ENCODE results near the gene MAPT.

Gene MAPT

GRCh38 chr17:46023783-46024388, 129.5 kb downstream of the MAPT start:
- Histone ChIP-seq H3K27me3 (ENCODE audit: insufficient read depth, low read length, poor library complexity) (no peaks in the 10 kb centered on the region), H3K79me2 (ENCODE audit: insufficient read depth, low read length) (no peaks in the 10 kb centered on the region), H4K20me1 (ENCODE audit: insufficient read depth, low read length) (peaks cover 15% of the 10 kb centered on the region; the same call in 1 of the 2 replicates), H3K4me1 (ENCODE audit: insufficient read depth, low read length) (no peaks in the 10 kb centered on the region), H3K9ac (ENCODE audit: low read depth, low read length) (no peak overlapping the region), H2AFZ (ENCODE audit: low read depth, low read length) (no peak overlapping the region), H3K4me3 (ENCODE audit: low read depth in 1 of 2, low read length in 2 of 2) (no peak overlapping the region), H3K9me3 (ENCODE audit: insufficient read depth, low read length, severe bottlenecking) (no peaks in the 10 kb centered on the region), H3K27ac (ENCODE audit: low read length) (no peak overlapping the region), H3K4me2 (ENCODE audit: insufficient read depth, low read length) (no peak overlapping the region), H3K36me3 (ENCODE audit: insufficient read depth, low read length) (peaks cover 29% of the 10 kb centered on the region)
- ATAC-seq (ENCODE audit: insufficient read depth, low read depth) = no peak
- no peak for DNase-seq
- TF ChIP-seq EZH2 (IDR thresholded peaks at IDR 0.05; ENCODE audit: borderline replicate concordance, low read depth, low read length, severe bottlenecking) = no peak
- TF ChIP-seq, protein P1, sequence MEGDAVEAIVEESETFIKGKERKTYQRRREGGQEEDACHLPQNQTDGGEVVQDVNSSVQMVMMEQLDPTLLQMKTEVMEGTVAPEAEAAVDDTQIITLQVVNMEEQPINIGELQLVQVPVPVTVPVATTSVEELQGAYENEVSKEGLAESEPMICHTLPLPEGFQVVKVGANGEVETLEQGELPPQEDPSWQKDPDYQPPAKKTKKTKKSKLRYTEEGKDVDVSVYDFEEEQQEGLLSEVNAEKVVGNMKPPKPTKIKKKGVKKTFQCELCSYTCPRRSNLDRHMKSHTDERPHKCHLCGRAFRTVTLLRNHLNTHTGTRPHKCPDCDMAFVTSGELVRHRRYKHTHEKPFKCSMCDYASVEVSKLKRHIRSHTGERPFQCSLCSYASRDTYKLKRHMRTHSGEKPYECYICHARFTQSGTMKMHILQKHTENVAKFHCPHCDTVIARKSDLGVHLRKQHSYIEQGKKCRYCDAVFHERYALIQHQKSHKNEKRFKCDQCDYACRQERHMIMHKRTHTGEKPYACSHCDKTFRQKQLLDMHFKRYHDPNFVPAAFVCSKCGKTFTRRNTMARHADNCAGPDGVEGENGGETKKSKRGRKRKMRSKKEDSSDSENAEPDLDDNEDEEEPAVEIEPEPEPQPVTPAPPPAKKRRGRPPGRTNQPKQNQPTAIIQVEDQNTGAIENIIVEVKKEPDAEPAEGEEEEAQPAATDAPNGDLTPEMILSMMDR (IDR thresholded peaks at IDR 0.05; ENCODE audit: borderline replicate concordance, extremely low read depth, low read length, poor library complexity, severe bottlenecking) = no peak

DNA sequence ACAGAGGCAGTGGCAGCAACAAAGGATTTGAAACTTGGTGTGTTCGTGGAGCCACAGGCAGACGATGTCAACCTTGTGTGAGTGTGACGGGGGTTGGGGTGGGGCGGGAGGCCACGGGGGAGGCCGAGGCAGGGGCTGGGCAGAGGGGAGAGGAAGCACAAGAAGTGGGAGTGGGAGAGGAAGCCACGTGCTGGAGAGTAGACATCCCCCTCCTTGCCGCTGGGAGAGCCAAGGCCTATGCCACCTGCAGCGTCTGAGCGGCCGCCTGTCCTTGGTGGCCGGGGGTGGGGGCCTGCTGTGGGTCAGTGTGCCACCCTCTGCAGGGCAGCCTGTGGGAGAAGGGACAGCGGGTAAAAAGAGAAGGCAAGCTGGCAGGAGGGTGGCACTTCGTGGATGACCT, 130.2 kb downstream of the MAPT start:
- Histone ChIP-seq H3K27ac (ENCODE audit: low read length) (no peak overlapping the region), H3K27me3 (ENCODE audit: insufficient read depth, low read length, poor library complexity) (no peaks in the 10 kb centered on the region), H2AFZ (ENCODE audit: low read depth, low read length) (no peak overlapping the region), H3K36me3 (ENCODE audit: insufficient read depth, low read length) (peaks cover 36% of the 10 kb centered on the region), H3K9me3 (ENCODE audit: insufficient read depth, low read length, severe bottlenecking) (no peaks in the 10 kb centered on the region), H3K79me2 (ENCODE audit: insufficient read depth, low read length) (no peaks in the 10 kb centered on the region), H3K4me3 (ENCODE audit: low read depth in 1 of 2, low read length in 2 of 2) (no peak overlapping the region), H3K9ac (ENCODE audit: low read depth, low read length) (no peak overlapping the region), H4K20me1 (ENCODE audit: insufficient read depth, low read length) (peaks cover 15% of the 10 kb centered on the region; the same call in 1 of the 2 replicates), H3K4me2 (ENCODE audit: insufficient read depth, low read length) (no peak overlapping the region), H3K4me1 (ENCODE audit: insufficient read depth, low read length) (no peaks in the 10 kb centered on the region)
- no peak for DNase-seq
- no peak for ATAC-seq (ENCODE audit: insufficient read depth, low read depth)
- no peak for TF ChIP-seq EZH2 (IDR thresholded peaks at IDR 0.05; ENCODE audit: borderline replicate concordance, low read depth, low read length, severe bottlenecking)
- TF ChIP-seq, protein P1 (IDR thresholded peaks at IDR 0.05; ENCODE audit: borderline replicate concordance, extremely low read depth, low read length, poor library complexity, severe bottlenecking) = no peak

DNA sequence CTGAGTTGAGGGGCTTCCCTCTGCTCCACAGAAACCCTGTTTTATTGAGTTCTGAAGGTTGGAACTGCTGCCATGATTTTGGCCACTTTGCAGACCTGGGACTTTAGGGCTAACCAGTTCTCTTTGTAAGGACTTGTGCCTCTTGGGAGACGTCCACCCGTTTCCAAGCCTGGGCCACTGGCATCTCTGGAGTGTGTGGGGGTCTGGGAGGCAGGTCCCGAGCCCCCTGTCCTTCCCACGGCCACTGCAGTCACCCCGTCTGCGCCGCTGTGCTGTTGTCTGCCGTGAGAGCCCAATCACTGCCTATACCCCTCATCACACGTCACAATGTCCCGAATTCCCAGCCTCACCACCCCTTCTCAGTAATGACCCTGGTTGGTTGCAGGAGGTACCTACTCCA, 130.7 kb downstream of the MAPT start:
- H3K4me3 ChIP-seq (ENCODE audit: low read depth in 1 of 2, low read length in 2 of 2) = no peak overlapping the region
- no peaks in the 10 kb centered on the region for H3K79me2 ChIP-seq (ENCODE audit: insufficient read depth, low read length)
- H3K4me2 ChIP-seq (ENCODE audit: insufficient read depth, low read length) = no peak overlapping the region
- peaks cover 15% of the 10 kb centered on the region; the same call in 1 of the 2 replicates for H4K20me1 ChIP-seq (ENCODE audit: insufficient read depth, low read length)
- peaks cover 39% of the 10 kb centered on the region for H3K36me3 ChIP-seq (ENCODE audit: insufficient read depth, low read length)
- TF ChIP-seq EZH2 (IDR thresholded peaks at IDR 0.05; ENCODE audit: borderline replicate concordance, low read depth, low read length, severe bottlenecking) = no peak
- TF ChIP-seq, protein P1 (IDR thresholded peaks at IDR 0.05; ENCODE audit: borderline replicate concordance, extremely low read depth, low read length, poor library complexity, severe bottlenecking) = no peak
- H2AFZ ChIP-seq (ENCODE audit: low read depth, low read length) = no peak overlapping the region
- H3K4me1 ChIP-seq (ENCODE audit: insufficient read depth, low read length) = no peaks in the 10 kb centered on the region
- no peaks in the 10 kb centered on the region for H3K9me3 ChIP-seq (ENCODE audit: insufficient read depth, low read length, severe bottlenecking)
- H3K27me3 ChIP-seq (ENCODE audit: insufficient read depth, low read length, poor library complexity) = no peaks in the 10 kb centered on the region
- no peak overlapping the region for H3K9ac ChIP-seq (ENCODE audit: low read depth, low read length)
- H3K27ac ChIP-seq (ENCODE audit: low read length) = no peak overlapping the region
- DNase-seq = no peak
- ATAC-seq (ENCODE audit: insufficient read depth, low read depth) = 0 out of 3 replicates have a peak, but pooled peaks have one; percentile 6
